HG03575 (cell line): Measurements from ENCODE around the gene CDC42EP4.
"Not testable (repeated sequence)": the region's sequence is repeated elsewhere in the genome, so short reads cannot be mapped to it uniquely, and the experiment has no call there.

Source experiments
- ATAC-seq: cut with Tn5 transposase; IDR thresholded peaks from one replicate; pipeline ENCODE4 v1.9.1; 2021; ENCODE audit not compliant: unreplicated experiment, insufficient number of reproducible peaks, low FRiP score; ENCODE audit errors: extremely low read depth

The CDC42EP4 gene

DNA sequence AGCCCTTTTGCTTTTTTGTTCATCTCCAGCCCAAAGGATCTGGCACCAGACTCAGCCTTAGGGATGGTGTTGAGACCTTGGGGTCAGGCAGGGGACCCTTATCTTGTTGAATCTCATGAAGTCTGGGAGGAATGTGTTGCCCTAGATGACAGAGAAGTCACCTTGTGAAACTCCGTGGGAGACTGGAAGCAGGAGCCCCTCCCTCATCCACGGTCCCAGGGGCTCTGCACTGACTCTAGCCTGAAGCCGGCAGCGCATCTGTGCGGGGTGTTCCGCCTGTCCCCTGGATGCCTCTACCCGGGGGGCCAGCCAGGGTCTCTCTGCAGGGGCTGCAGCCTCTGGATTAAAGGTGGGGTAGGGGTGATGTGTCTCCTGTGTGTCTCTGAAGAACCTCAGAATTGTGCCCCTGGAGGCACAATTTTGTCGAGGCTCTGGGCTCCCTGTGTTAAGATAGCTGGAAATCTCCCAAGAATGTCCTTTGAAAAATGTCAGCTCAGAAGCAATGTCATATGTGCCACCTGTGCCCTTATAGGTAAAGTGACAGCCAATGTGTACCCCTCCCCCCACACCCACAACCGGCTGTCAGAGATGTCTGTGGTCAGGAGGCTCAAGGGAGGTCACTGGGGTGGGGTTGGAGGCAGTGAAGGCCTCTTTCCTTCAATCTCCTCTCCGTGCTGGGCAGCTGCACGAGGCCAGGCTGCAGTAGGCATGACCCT, 32.1 kb upstream of the CDC42EP4 start:
- no peak for ATAC-seq

- no peak for ATAC-seq
Measured at GRCh38 chr17:73343168-73343634, 31.4 kb upstream of the CDC42EP4 start.

GRCh38 chr17:73342541-73343167, 30.9 kb upstream of the CDC42EP4 start:
- ATAC-seq: no peak

GRCh38 chr17:73342050-73342522, 30.3 kb upstream of the CDC42EP4 start:
- no peak for ATAC-seq

DNA sequence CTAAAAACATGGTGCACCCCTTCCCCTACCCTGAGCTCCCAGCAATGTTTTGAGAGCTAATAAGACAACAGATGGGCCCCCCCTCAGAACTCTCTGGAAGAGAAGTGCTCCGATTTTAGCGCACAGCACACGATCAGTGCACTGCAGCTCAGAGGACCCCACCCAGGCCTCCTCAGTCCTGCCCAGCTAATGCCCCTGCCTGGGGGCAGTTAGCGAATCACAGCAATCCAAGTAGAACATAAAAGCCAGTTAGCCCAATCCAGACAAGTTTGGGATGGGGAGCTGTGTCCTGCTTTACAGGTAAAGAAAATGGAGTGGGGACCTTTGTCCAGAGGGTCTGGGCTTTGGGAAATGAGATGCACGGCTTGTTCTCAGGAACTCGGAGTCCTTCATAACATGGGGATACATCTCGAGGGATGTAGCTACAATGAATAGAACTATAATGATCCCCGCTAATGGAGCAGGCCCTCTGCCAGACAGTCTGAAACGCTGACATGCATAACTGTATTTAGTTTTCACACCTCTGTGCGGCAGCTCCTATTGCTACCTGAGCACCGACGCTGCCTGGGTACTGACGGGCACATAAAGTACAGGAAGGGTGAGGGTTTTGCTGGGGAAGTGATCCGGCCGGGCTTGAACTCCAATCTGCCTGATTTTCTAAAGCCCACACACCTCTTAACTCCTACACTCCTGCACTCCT, 29.7 kb upstream of the CDC42EP4 start:
- no peak for ATAC-seq

- no peak for ATAC-seq
Measured at GRCh38 chr17:73340093-73340596, 28.3 kb upstream of the CDC42EP4 start.

DNA sequence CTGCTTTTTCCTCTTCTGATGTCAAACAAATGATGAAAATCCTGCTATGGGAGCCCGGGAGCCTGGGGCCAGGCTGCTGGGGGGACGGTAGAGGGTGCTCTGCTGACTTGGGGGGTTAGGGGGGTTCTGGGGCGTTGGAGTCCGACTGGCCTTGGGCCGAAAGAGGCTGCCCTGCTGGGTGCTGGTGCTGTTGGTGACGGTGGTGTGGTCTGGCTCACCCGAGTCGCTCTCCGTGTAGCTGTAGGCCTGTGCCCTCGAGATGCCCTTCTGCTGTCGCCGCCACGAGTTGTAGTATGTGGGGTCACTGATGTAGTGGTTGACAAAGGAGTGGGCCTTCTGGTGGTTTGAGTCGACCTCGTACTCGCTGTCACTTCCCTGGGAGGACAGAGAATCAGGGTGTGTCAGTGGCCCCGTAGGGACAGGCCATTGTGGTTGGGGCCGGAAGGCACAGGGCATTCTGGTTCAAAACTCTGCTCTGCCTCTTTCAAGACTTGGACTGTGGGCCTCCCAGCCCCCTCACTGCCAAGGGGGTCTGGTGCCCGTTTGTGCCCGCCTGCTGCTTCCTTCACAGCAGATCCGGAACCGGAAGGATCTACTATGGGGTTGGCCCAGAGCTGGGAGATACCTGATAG, 26.9 kb upstream of the CDC42EP4 start:
- ATAC-seq: no peak

GRCh38 chr17:73338050-73338521, 26.3 kb upstream of the CDC42EP4 start:
- ATAC-seq: no peak

DNA sequence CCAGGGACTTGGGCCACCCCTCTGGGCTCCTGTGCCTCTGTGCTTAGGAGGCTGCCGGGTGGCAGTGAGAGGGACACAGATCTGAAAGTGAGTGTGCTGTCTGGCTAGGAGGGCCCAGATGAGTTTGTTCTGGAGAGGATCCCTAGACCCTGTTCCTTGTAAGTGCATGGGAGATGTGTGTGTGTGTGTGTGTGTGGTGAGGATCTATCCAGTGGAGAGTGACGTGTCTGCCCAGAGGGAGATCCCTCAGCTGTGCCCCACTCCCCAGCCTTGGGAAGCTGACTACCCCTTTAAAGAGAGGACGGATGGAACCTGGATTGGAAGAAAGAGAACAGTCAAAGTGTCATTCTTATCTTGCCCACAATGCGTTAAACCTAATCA, 25.5 kb upstream of the CDC42EP4 start:
- no peak for ATAC-seq

- ATAC-seq: no peak
Measured at GRCh38 chr17:73336408-73337329, 24.9 kb upstream of the CDC42EP4 start.

DNA sequence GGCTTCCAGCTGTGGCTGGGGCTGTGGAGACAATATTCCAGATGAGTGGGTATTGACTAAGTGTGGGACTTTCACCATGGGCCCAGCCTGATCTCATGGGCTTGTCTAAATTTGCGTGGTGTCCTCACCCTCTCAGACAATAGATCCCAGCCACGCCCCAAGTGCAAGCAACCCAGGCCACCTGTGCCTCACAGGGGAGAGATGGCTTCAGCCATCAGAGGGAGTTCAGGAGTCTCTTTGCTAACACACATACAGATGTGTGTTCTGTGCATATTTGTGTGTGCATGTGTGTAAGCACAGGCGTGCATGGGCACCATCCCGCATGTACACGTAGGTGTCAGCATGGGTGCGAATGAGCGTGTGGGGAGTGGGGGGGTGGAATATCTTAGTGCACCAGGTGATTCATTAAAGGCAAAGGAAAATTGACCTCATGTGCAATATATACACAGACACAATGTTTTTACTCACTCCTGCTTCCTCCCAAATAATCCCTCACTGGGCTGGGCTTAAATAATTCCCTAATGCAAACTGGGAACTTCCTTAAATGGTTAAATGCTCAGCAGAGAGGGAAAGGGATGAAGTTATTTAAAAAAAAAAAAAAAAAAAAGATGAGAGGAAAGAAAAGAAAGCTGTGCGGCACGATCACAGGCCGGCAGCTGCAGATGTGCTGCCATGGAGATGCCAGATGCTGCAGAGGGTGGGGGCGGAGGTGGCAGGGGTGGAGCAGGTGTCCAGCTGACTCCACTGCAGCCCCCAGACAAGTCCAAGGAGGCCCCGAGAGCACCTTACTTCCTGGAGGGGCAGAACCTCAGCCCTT, 24.0 kb upstream of the CDC42EP4 start:
- ATAC-seq: no peak

DNA sequence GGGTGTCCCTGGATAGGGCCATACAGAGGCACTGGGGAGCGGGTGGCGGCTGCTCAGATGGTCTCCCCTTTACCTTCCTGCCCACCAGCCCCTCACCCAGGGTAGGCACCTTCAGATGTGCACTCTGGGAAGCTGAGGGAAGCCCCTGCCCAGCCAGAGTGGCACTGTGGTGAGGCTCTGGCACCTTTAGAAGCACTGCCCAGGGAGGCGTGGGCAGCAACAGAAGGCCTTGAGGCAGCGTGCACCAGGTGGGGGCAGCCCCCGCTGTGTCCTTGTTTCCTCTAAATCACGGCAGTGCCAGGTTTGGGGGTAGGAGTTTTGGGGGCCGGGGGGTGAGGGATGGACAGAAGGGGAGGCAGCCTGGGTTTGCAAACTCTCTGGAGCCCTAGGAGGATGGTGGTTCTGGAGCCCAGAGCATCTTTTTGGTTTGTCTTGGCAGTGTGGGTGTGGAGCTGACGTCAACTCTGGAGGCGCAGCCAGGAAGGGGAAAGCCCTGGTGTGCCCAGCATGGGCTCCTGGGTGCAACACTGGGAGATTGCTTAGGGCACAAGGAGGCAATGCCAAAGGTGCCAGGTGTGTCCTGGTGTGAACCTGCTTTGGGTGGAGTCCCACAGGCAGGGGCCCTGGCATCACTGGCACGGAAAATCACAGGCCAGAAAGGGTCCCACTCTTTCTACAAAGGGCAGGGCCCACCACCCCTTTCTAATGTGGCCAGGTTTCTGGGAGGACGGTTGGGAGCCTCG, 23.1 kb upstream of the CDC42EP4 start:
- ATAC-seq: no peak

DNA sequence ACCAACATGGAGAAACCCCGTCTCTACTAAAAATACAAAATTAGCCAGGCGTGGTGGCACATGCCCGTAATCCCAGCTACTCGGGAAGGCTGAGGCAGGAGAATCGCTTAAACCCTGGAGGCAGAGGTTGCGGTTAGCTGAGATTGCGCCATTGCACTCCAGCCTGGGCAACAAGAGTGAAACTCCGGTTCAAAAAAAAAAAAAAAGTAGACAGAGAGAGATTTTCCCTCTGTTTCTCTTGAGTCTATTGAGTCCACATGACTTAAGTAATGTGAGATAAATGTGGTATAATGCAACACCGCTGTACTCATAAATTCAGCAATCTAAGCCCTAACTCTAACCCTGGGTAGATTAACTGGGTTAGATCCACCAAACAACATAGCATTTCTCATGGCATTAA, 21.6 kb upstream of the CDC42EP4 start:
- ATAC-seq: not testable (repeated sequence)

DNA sequence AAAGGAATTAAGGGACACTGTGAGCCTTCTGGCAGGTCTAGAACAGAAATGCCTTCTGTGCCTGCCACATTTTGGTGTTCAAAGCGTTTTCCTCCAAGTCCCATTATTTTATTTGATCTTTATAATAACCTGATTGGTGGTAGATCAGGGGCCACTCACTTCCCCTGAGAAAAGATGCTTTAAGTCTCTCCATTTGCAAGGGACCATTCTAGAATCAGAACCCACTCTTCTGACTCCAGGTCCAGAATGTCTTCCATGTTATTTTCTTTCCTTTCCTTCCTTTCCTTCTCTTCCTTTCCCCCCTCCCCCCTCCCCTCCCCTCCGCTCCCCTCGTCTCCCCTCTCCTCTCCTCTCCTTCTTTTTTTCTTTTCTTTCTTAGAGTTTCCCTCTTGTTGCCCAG, 19.3 kb upstream of the CDC42EP4 start:
- no peak for ATAC-seq

GRCh38 chr17:73327676-73328075, 15.9 kb upstream of the CDC42EP4 start:
- no peak for ATAC-seq

GRCh38 chr17:73325527-73325842, 13.7 kb upstream of the CDC42EP4 start:
- ATAC-seq: no peak
